Measurements from ENCODE around the gene LHX3.

DNA sequence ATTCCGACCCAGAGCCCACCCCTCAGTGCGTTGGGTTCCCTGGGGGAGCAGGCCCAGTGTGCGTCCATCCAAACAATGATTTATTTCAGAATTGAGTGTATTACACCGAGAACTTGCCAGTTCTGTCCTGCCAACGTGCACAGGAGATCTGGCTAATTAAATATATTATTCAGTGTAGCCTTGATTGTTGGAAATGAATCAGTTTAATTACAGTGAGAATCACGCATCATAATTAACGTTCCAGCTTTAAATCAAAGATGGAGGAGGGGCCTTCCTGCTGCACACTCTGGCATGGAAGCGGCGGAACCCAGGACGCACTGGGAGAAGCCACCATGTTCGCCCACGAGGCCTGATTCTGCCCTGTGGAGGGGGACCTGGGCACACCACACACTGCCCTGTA, 55.6 kb downstream of the LHX3 start:
- TF ChIP-seq, protein P1, sequence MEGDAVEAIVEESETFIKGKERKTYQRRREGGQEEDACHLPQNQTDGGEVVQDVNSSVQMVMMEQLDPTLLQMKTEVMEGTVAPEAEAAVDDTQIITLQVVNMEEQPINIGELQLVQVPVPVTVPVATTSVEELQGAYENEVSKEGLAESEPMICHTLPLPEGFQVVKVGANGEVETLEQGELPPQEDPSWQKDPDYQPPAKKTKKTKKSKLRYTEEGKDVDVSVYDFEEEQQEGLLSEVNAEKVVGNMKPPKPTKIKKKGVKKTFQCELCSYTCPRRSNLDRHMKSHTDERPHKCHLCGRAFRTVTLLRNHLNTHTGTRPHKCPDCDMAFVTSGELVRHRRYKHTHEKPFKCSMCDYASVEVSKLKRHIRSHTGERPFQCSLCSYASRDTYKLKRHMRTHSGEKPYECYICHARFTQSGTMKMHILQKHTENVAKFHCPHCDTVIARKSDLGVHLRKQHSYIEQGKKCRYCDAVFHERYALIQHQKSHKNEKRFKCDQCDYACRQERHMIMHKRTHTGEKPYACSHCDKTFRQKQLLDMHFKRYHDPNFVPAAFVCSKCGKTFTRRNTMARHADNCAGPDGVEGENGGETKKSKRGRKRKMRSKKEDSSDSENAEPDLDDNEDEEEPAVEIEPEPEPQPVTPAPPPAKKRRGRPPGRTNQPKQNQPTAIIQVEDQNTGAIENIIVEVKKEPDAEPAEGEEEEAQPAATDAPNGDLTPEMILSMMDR (IDR thresholded peaks at IDR 0.05 in 8 of 11, conservative IDR thresholded peaks at IDR 0.05 in 3 of 11), result no peak
- TF ChIP-seq POLR2A (IDR thresholded peaks at IDR 0.05), result no peak
